Mammary epithelial cell (primary cell): ENCODE measurements around the gene ADARB1.
A peak's percentile ranks its signal among the peaks of the same experiment; 100 is the strongest.

Experiments used
- EZH2 ChIP-seq: IDR thresholded peaks from 2 replicates; pipeline ENCODE4 v1.6.1; 2012; ENCODE audit warnings: low read length, inconsistent platforms, borderline replicate concordance
- TF ChIP-seq, protein P1 (sequence below), 2 donors: IDR thresholded peaks in 1 of 2; conservative IDR thresholded peaks in 1 of 2; 2 replicates each; pipeline ENCODE4 v1.5.1; 2011 to 2012; ENCODE audit warnings: inconsistent platforms in 2 of 2, low read length in 2 of 2, mild to moderate bottlenecking in 2 of 2, control low read depth in 1 of 2, low read depth in 1 of 2; ENCODE audit not compliant: insufficient read depth in 1 of 2; ENCODE audit errors: extremely low read depth in 1 of 2

DNA sequence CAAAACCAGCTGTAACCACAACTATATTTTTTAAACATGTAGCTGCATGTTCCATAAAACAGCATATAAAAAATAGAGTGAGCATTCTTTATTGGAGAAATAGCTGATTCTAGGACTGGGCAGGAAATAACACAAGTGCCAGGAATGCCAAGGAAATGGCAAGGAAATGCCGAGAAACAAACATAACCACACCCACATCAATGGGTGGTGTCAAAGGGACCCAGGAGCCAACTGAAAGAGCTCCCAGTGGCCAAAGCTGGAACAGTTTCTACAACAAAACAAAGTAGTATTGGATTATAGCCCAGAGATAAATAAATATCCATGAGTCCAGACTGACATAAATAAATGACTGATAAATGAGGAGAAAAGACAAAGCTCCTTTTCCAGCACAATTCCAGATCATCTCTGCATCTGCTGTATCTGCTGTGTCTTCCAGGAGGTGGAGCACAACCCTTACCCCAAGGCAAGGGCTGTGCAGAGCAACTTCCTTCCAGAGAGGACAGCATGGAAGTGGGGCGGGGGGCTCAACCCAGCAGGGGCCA is 28.1 kb downstream of the ADARB1 start:
- TF ChIP-seq, protein P1, sequence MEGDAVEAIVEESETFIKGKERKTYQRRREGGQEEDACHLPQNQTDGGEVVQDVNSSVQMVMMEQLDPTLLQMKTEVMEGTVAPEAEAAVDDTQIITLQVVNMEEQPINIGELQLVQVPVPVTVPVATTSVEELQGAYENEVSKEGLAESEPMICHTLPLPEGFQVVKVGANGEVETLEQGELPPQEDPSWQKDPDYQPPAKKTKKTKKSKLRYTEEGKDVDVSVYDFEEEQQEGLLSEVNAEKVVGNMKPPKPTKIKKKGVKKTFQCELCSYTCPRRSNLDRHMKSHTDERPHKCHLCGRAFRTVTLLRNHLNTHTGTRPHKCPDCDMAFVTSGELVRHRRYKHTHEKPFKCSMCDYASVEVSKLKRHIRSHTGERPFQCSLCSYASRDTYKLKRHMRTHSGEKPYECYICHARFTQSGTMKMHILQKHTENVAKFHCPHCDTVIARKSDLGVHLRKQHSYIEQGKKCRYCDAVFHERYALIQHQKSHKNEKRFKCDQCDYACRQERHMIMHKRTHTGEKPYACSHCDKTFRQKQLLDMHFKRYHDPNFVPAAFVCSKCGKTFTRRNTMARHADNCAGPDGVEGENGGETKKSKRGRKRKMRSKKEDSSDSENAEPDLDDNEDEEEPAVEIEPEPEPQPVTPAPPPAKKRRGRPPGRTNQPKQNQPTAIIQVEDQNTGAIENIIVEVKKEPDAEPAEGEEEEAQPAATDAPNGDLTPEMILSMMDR (conservative IDR thresholded peaks at IDR 0.05 in 1 of 2, IDR thresholded peaks at IDR 0.05 in 1 of 2; ENCODE audit: extremely low read depth in 1 of 2, insufficient read depth in 1 of 2, low read depth in 1 of 2, low read length in 2 of 2): peak; percentile 28 to 41
- TF ChIP-seq EZH2: no peak
